NB4 (cell line): ENCODE measurements around the gene TUBB3.

Experiments
- MYC ChIP-seq: IDR thresholded peaks from 2 replicates; pipeline ENCODE4 v1.6.1; 2011; ENCODE audit warnings: low read depth, low read length
- POLR2A ChIP-seq: IDR thresholded peaks from 2 replicates; pipeline ENCODE4 v1.6.1; 2011; ENCODE audit warnings: mild to moderate bottlenecking; ENCODE audit not compliant: insufficient read length; ENCODE audit errors: extremely low read depth
- TF ChIP-seq, protein P1 (sequence below): IDR thresholded peaks from one replicate; pipeline ENCODE4 v1.5.1; 2012; ENCODE audit warnings: low read depth, low read length

DNA sequence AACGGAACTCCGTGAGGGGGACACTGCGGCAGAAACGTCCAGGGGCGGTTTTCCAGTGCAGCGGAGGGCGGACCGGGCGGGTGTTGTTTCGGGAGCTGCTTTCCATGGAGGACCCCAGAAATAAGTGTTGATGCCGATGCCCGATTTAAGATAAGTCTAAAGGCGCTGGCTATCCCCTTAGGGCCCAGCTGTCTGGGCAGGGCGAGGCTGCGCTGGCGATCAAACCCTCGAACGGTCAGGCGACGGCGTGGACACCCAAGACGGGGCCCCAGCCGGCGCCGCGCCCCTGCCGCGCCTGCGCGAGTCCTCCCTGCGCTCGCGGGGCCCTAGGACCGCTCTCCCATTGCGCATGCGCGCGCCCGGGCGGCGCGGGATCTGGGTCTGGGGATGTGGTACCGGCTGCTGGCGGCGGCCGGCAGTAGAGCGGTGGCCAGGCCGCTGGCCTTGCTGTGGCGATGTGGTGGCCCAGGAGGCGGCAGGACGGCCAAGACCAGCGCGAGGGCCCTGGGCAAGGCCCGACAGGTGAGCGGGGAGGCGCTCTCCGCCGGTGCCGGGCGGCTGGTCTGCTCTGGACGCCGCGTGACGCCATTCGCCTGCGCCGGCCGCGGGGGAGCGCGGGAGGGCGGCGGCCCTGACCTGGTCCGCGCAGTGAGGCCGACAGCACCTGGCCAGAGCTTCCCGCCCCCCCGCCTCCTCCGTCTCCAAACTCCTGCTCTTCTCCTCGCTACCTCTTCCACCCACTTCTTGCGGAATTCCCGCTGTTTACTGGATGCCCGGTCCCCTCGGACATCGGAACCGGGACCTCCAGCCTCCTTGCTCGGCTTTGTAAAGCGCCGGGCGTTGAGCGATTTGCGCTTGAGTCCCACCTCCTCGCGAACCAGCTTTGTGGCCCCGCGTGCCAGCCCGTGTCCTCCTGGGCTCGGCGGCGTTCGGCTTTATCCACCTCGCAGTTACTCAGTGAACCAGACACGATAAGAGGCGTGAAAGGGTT lies 49.4 kb downstream of the TUBB3 start:
- TF ChIP-seq, protein P1, sequence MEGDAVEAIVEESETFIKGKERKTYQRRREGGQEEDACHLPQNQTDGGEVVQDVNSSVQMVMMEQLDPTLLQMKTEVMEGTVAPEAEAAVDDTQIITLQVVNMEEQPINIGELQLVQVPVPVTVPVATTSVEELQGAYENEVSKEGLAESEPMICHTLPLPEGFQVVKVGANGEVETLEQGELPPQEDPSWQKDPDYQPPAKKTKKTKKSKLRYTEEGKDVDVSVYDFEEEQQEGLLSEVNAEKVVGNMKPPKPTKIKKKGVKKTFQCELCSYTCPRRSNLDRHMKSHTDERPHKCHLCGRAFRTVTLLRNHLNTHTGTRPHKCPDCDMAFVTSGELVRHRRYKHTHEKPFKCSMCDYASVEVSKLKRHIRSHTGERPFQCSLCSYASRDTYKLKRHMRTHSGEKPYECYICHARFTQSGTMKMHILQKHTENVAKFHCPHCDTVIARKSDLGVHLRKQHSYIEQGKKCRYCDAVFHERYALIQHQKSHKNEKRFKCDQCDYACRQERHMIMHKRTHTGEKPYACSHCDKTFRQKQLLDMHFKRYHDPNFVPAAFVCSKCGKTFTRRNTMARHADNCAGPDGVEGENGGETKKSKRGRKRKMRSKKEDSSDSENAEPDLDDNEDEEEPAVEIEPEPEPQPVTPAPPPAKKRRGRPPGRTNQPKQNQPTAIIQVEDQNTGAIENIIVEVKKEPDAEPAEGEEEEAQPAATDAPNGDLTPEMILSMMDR = no peak
- TF ChIP-seq POLR2A = peak; percentile 82
- TF ChIP-seq MYC = peak; percentile 31
